GM06990 (cell line): ENCODE results near the gene GDPD5.

Source experiments
- DNase-seq: peaks from one replicate; pipeline ENCODE4 v3.0.0-alpha.2; 2011; ENCODE audit not compliant: insufficient read length; ENCODE audit errors: extremely low read depth
- H3K27me3 ChIP-seq: replicated peaks from 2 replicates; pipeline ENCODE4 v1.6.0; 2011; ENCODE audit warnings: low read length; ENCODE audit not compliant: control insufficient read depth, insufficient read depth
- H3K36me3 ChIP-seq: 2 replicates; pipeline ENCODE4 v1.5.1; 2011; ENCODE audit warnings: low read length; ENCODE audit not compliant: control insufficient read depth, insufficient read depth
- H3K4me3 ChIP-seq: replicated peaks from 2 replicates; pipeline ENCODE4 v1.5.1; 2011; ENCODE audit warnings: low read depth, mild to moderate bottlenecking, control low read depth, low read length
- CTCF ChIP-seq: IDR thresholded peaks from 2 replicates; pipeline ENCODE4 v1.5.1; 2011; ENCODE audit warnings: low read length, control low read depth, mild to moderate bottlenecking, inconsistent platforms; ENCODE audit not compliant: insufficient read depth, poor library complexity, severe bottlenecking

GDPD5 gene

GRCh38 chr11:75441804-75442132, 84.0 kb downstream of the GDPD5 start:
- no peak for TF ChIP-seq CTCF
- Histone ChIP-seq H3K27me3 (no peaks in the 10 kb centered on the region), H3K4me3 (no peak overlapping the region), H3K36me3 (no peaks in the 10 kb centered on the region)
- DNase-seq = no peak

DNA sequence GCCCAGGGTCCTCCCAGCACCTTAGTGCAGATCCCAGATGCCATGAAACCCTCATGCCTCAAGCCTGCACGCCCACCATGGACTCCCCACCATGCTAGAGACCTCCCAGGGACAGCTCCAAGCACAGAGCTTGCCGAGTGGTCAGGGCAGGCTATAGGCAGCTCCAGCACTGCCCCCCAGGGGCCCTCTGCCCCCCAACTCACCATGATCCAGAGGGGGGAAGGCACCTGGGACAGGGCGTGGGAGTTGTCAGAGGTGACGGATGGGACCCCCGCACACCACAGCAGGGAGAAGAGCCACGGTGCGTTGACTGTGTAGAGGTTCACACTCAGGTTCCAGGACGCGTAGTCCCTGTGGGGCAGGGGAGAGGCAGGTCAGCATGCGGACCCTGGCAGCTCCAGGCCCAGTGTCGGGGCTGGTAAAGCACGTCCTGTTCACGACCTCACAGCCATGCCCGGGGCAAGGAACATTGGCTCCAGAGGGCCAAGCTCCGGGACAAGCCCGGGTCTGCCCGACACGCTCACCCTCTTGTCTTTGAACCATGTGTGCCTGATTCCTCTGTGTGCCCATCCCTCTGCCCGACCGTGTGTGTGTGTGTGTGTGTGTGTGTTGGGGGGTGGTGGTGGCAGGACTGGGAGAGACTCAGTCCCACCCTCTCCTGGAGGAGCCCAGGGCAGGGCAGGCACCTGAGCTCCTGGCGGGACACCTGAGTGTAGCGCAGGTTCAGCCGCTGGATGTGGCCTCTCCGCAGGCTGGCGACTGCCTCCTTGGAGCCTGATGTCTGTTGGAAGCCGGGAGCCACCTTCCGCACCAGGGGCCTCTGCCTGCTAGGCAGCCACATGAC, 84.6 kb downstream of the GDPD5 start:
- Histone ChIP-seq H3K4me3 (no peak overlapping the region), H3K27me3 (no peaks in the 10 kb centered on the region), H3K36me3 (no peaks in the 10 kb centered on the region)
- no peak for TF ChIP-seq CTCF
- DNase-seq = no peak

DNA sequence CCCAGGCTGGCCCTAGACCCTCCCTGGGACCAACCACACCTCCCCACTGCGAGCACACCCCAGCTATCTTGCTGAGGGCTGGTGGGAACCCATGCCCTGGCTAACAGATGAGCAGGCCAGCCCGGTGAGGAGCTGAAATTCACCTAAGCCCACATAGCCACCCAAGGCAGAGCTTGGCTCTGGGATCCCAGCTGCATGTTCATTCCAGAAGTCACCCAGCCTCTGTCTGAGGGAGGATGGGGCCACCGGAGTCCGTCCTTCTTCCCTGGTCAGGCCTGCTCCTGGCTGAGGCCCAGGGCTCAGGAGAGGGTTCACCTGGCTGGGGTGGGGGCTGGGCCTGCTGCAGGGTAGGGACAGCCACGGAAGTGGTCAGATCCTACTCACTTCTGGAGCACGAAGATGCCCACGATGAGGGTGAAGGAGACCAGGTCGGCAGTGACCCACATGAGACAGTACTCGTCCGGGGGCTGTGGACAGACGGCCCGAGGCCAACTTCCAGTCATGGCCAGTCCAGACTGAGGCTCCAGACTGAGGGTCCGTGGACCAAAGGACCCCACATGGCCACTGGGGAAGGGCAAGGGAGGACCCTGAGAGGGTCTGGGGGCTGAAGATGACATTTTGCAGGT, 86.1 kb downstream of the GDPD5 start:
- H3K4me3 ChIP-seq = no peak overlapping the region
- H3K36me3 ChIP-seq = no peaks in the 10 kb centered on the region
- no peak for TF ChIP-seq CTCF
- no peaks in the 10 kb centered on the region for H3K27me3 ChIP-seq
- DNase-seq = no peak

DNA sequence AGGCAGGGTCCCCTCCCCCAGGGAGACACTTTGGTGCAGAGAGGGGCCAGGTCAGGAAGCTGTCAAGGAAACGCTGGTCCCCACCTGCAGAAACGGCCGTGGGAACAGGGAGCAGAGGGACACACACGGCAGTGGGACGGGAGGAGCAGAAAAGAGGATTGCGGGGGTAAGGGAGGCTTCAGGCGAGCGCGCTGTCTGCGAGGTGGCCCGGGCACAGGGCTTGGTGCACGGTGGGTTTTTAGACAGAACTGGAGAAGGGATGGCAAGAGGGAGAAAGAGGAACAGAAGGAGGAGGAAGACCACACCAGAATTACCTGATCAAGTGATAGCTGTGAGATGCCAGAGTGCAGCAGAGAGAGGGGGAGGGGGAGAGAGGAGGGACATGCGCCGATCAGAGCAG, 86.7 kb downstream of the GDPD5 start:
- Histone ChIP-seq H3K4me3 (no peak overlapping the region), H3K36me3 (no peaks in the 10 kb centered on the region), H3K27me3 (no peaks in the 10 kb centered on the region)
- no peak for TF ChIP-seq CTCF
- no peak for DNase-seq

DNA sequence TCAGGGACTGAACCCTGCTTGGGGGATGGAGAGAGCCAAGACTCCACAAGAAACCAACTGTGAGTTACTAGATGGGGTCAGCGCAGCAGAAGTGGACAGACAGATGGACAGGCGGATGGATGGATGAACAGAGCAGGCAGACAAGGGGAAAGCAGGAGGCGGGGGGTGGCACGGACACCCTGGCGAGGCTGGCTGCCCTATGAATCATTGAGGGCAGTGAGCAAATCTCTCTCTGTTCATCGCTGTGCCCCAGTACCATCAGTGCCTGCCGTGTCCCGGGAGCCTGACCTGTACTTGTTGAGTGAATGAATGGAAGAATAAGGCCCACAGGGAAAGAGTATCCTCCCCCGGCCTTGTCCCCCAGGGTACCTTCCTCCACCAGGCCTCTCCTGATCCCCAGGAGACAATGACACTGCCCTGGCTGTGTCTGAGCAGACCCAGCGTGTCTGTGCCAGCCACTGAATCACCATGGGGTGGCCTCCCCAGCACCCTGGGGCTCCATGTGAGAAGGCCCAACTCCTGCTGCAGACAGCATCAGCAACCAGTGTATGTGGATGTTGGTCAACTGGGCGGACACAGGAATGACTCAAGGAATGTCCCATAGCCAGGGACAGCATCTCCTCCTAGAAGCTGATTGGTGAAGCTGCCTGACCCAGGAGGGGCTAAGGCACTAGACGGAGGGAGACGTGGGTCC, 87.6 kb downstream of the GDPD5 start:
- no peak for DNase-seq
- H3K36me3 ChIP-seq = no peaks in the 10 kb centered on the region
- H3K4me3 ChIP-seq = no peak overlapping the region
- TF ChIP-seq CTCF = no peak
- no peaks in the 10 kb centered on the region for H3K27me3 ChIP-seq
